Gastrocnemius medialis (tissue), 4 donors: Measurements from ENCODE around the gene GALNT10. TPM values are rescaled to one million over a fixed set of nuclear protein-coding genes. Genes with fewer than 3 reads are reported as not detected.
A peak's percentile ranks its signal among the peaks of the same experiment; 100 is the strongest.

Experiments used
- ATAC-seq, 2 donors: fragments of 150-250 bp; one replicate each; pipeline ENCODE4 v1.9.1; 2016
- DNase-seq, 2 donors: peaks; one replicate each; pipeline ENCODE4 v3.0.0-alpha.2; 2019
- H3K27ac ChIP-seq, 4 donors: fragments of 200-600 bp; sonication (generic); 1 replicate in 1 of 4; 2 replicates in 3 of 4; pipeline ENCODE4 v1.5.1; 2016 to 2018; ENCODE audit warnings: mild to moderate bottlenecking in 2 of 4, moderate library complexity in 1 of 4
- H3K27me3 ChIP-seq, 3 donors: fragments of 200-600 bp; sonication (generic) in 2 of 3; 1 replicate in 1 of 3; 2 replicates in 2 of 3; pipeline versions ENCODE4 v1.5.1 to v1.6.0; 2016 to 2019; ENCODE audit warnings: mild to moderate bottlenecking in 1 of 3, moderate library complexity in 1 of 3
- H3K36me3 ChIP-seq, 2 donors: fragments of 200-600 bp; sonication (generic) in 1 of 2; one replicate each; pipeline ENCODE4 v1.5.1; 2017 to 2018
- H3K4me1 ChIP-seq, 2 donors: fragments of 200-600 bp; sonication (generic) in 1 of 2; one replicate each; pipeline ENCODE4 v1.5.1; 2016 to 2017; ENCODE audit warnings: mild to moderate bottlenecking in 2 of 2
- H3K4me3 ChIP-seq, 4 donors: fragments of 200-600 bp; sonication (generic) in 3 of 4; 1 replicate in 1 of 4; 2 replicates in 3 of 4; pipeline ENCODE4 v1.5.1; 2016 to 2019; ENCODE audit warnings: mild to moderate bottlenecking in 2 of 4
- H3K9me3 ChIP-seq, 3 donors: fragments of 200-600 bp; sonication (generic) in 2 of 3; 1 replicate in 1 of 3; 2 replicates in 2 of 3; pipeline ENCODE4 v1.5.1; 2016 to 2019
- CTCF ChIP-seq, 5 experiments: fragments of 450-650 bp in 3 of 5; fragments of 200-600 bp in 2 of 5; sonication (generic) in 2 of 5; IDR thresholded peaks in 4 of 5; conservative IDR thresholded peaks in 1 of 5; 1 replicate in 4 of 5; 2 replicates in 1 of 5; pipeline ENCODE4 v1.5.1; 2016 to 2019; ENCODE audit warnings: antibody characterized with exemption in 5 of 5, mild to moderate bottlenecking in 3 of 5, moderate library complexity in 3 of 5
- POLR2A ChIP-seq, 2 donors: fragments of 450-650 bp; IDR thresholded peaks; one replicate each; pipeline ENCODE4 v1.6.1; 2017; ENCODE audit warnings: antibody characterized with exemption in 2 of 2, mild to moderate bottlenecking in 2 of 2, moderate library complexity in 2 of 2
- in situ Hi-C, 4 donors: fragments of 200-750 bp; cut with MboI; loops; one replicate each; pipeline versions ENCODE4 v1.15.0 to v1.8.0; 2017; ENCODE audit warnings: low sequenced_read_pairs in 4 of 4
- intact Hi-C: fragments of 100-400 bp; cut with DNase I; formaldehyde crosslinking; loops from one replicate; pipeline ENCODE4 v1.15.1; 2023; ENCODE audit warnings: low total_unique reads
- total RNA-seq, 4 donors: library from RNA; depleted of rRNA; stranded (reverse); fragments of >200 nt; gene quantifications; one replicate each; pipeline versions ENCODE4 v1.1.0 to v1.2.3, GENCODE V29; 2016

The GALNT10 gene
- total RNA-seq, 4 donors from 2014 or later: 6.1 to 9.9 (median 6.4) TPM

DNA sequence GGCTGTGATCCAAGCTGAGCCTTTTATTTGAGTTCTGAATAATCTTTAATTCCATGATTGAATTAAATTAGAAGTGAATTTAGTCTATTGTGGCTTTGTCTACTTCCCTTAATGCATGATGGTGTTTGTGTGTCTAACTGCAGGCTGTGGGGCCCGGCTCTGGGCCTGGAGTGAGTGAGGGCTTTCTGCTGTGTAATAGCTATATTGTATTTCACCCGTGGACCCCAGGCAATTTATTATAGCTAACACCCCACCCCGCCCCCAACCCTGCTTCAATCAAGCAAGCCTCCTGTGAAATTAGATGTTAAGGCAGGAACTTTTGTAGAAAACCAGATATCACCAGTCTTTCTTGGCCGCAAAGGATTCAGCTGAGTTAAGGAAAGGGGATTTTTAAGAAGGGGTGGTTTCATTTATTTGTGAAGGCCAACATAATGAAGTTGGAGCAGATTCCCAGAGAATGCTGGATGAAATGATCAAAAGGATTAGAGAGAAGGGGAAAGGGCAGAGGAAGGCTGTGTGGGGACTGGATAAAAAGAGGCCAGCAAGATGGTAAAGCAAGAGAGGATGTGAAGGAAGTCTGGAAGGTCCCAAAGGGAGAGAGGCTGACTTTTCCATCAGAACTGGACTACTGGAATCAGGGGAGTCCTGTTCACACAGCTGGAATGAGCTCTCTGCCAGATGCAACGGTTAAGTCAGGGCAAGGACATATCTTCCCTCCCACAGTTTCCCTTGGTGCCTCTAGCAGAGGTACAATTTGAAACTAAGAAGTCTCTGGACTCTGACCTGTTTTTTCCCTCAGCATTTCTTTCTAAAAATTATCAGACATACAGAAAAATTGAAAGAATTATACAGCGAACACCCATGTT, 129.9 kb downstream of the GALNT10 start:
- intact Hi-C loops: no loop called here
- TF ChIP-seq POLR2A (IDR thresholded peaks at IDR 0.05) (no peak), CTCF (IDR thresholded peaks at IDR 0.05 in 4 of 5, conservative IDR thresholded peaks at IDR 0.05 in 1 of 5) (no peak)
- DNase-seq (peak; percentile 6 to 33), ATAC-seq (peak; percentile 51 to 65)
- H3K4me3 ChIP-seq: no peak overlapping the region
- H3K4me1 ChIP-seq: no peaks in the 10 kb centered on the region
- H3K27ac ChIP-seq: no peak overlapping the region
- in situ Hi-C loops: no loop called here
- no peaks in the 10 kb centered on the region for H3K27me3 ChIP-seq
- H3K9me3 ChIP-seq: no peaks in the 10 kb centered on the region
- no peaks in the 10 kb centered on the region for H3K36me3 ChIP-seq

- Histone ChIP-seq H3K27ac (no peak overlapping the region), H3K27me3 (no peaks in the 10 kb centered on the region), H3K36me3 (no peaks in the 10 kb centered on the region), H3K4me3 (no peak overlapping the region), H3K9me3 (no peaks in the 10 kb centered on the region), H3K4me1 (no peaks in the 10 kb centered on the region)
- intact Hi-C loops (no loop called here), in situ Hi-C loops (no loop called here)
- no peak for TF ChIP-seq CTCF (IDR thresholded peaks at IDR 0.05 in 4 of 5, conservative IDR thresholded peaks at IDR 0.05 in 1 of 5)
- TF ChIP-seq POLR2A (IDR thresholded peaks at IDR 0.05): no peak
- ATAC-seq (no peak), DNase-seq (no peak)
Measured at GRCh38 chr5:154321546-154321945, 131.0 kb downstream of the GALNT10 start.

DNA sequence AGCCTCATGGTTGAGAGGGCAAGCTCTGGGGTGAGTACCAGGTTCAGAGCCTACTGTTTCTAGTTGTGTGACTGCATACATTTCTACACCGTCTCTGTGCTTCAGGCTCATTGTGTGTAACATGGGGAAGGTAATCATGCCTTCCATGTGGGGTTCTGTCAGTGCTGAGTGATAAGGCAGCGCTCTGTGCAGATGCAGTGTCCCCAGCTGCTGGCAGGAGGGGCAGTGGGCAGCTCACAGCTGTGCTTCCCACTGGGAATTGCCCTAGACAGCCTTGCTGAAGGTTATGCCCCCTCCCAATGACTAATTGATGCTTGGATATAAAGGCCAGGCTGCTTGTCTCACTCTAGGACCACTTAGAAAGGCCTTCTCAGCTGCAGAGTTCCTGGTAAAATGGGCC, 133.5 kb downstream of the GALNT10 start:
- Histone ChIP-seq H3K36me3 (no peaks in the 10 kb centered on the region), H3K27ac (no peak overlapping the region), H3K4me3 (no peak overlapping the region), H3K4me1 (no peaks in the 10 kb centered on the region), H3K9me3 (no peaks in the 10 kb centered on the region), H3K27me3 (no peaks in the 10 kb centered on the region)
- ATAC-seq (no peak), DNase-seq (no peak)
- intact Hi-C loops: no loop called here
- in situ Hi-C loops: no loop called here
- no peak for TF ChIP-seq CTCF (IDR thresholded peaks at IDR 0.05 in 4 of 5, conservative IDR thresholded peaks at IDR 0.05 in 1 of 5)
- no peak for TF ChIP-seq POLR2A (IDR thresholded peaks at IDR 0.05)

- TF ChIP-seq CTCF (IDR thresholded peaks at IDR 0.05 in 4 of 5, conservative IDR thresholded peaks at IDR 0.05 in 1 of 5) (no peak), POLR2A (IDR thresholded peaks at IDR 0.05) (no peak)
- no peaks in the 10 kb centered on the region for H3K9me3 ChIP-seq
- H3K4me3 ChIP-seq: no peak overlapping the region
- ATAC-seq: no peak
- H3K36me3 ChIP-seq: no peaks in the 10 kb centered on the region
- no peak for DNase-seq
- H3K27ac ChIP-seq: no peak overlapping the region
- H3K4me1 ChIP-seq: no peaks in the 10 kb centered on the region
- intact Hi-C loops (no loop called here), in situ Hi-C loops (no loop called here)
- no peaks in the 10 kb centered on the region for H3K27me3 ChIP-seq
Measured at GRCh38 chr5:154325566-154325965, 135.0 kb downstream of the GALNT10 start.
